Heart left ventricle (tissue), 16 donors: ENCODE results near the gene TARBP1. TPM values are rescaled to one million over a fixed set of nuclear protein-coding genes. Genes with fewer than 3 reads are reported as not detected.

Source experiments
- ATAC-seq, 4 donors: fragments of 200-7000 bp; cut with Tn5 transposase; one replicate each; pipeline ENCODE4 v1.9.1; 2020 to 2022; ENCODE audit warnings: moderate library complexity in 4 of 4, mild to moderate bottlenecking in 3 of 4, moderate number of reproducible peaks in 1 of 4
- DNase-seq, 5 donors: peaks; one replicate each; pipeline ENCODE4 v3.0.0-alpha.2; 2020
- H3K27ac ChIP-seq, 12 donors: fragments of 200-600 bp; sonication (generic) in 4 of 12; one replicate each; pipeline versions ENCODE4 v1.5.0 to v1.8.0; 2016 to 2022; ENCODE audit warnings: mild to moderate bottlenecking in 2 of 12
- H3K27me3 ChIP-seq, 9 donors: fragments of 200-600 bp; sonication (generic) in 2 of 9; one replicate each; pipeline versions ENCODE4 v1.5.1 to v1.8.0; 2016 to 2022; ENCODE audit warnings: mild to moderate bottlenecking in 3 of 9
- H3K36me3 ChIP-seq, 9 donors: fragments of 200-600 bp; sonication (generic) in 2 of 9; one replicate each; pipeline versions ENCODE4 v1.5.0 to v1.8.0; 2018 to 2022; ENCODE audit warnings: mild to moderate bottlenecking in 2 of 9
- H3K4me1 ChIP-seq, 12 donors: fragments of 200-600 bp; sonication (generic) in 4 of 12; one replicate each; pipeline versions ENCODE4 v1.5.0 to v1.8.0; 2016 to 2022; ENCODE audit warnings: mild to moderate bottlenecking in 3 of 12
- H3K4me3 ChIP-seq, 12 donors: fragments of 200-600 bp; sonication (generic) in 4 of 12; one replicate each; pipeline versions ENCODE4 v1.5.0 to v1.8.0; 2017 to 2022; ENCODE audit warnings: mild to moderate bottlenecking in 9 of 12, moderate library complexity in 4 of 12
- H3K9me3 ChIP-seq, 12 donors: fragments of 200-600 bp; sonication (generic) in 4 of 12; one replicate each; pipeline versions ENCODE4 v1.5.0 to v1.8.0; 2016 to 2022; ENCODE audit warnings: mild to moderate bottlenecking in 1 of 12
- CTCF ChIP-seq, 12 donors: fragments of 200-600 bp; sonication (generic) in 4 of 12; IDR thresholded peaks; one replicate each; pipeline versions ENCODE4 v1.5.0 to v1.8.0; 2018 to 2022; ENCODE audit warnings: antibody characterized with exemption in 12 of 12, mild to moderate bottlenecking in 5 of 12
- POLR2A ChIP-seq, 2 donors: fragments of 450-650 bp; IDR thresholded peaks; one replicate each; pipeline ENCODE4 v1.6.1; 2017; ENCODE audit warnings: antibody characterized with exemption in 2 of 2, mild to moderate bottlenecking in 2 of 2, moderate library complexity in 2 of 2
- WGBS, 4 donors: extraction: QIAGEN DNeasy Blood & Tissue Kit in 2 of 4; methylation state at CpG; one replicate each; pipeline versions ENCODE4 v1.1.5 to v1.1.7; 2013 to 2018; 5-methylcytosine and 5-hydroxymethylcytosine counted together
- intact Hi-C, 10 donors: fragments of 100-400 bp; cut with DNase I; formaldehyde crosslinking; loops; one replicate each; pipeline versions ENCODE4 v1.11.1 to v1.14.2; 2022
- polyA plus RNA-seq, 2 donors: library from polyadenylated mRNA; stranded (reverse); fragments of 200-250 nt; gene quantifications; one replicate each; pipeline ENCODE4 v1.2.3, GENCODE V29; 2013
- total RNA-seq, 9 donors: library from RNA; depleted of rRNA in 2 of 9; stranded (reverse); fragments of >200 nt in 2 of 9; fragmentation: NEBNext Ultra II Directional in 3 of 9; extraction: Animal tissue kit (Norgen Biotek cat#: 25700) in 3 of 9; gene quantifications; one replicate each; pipeline versions ENCODE4 v1.1.0 to v1.2.4, GENCODE V29; 2016 to 2023
- donor health status: ischemic (EF 13 %, LVEDD 7.1; RV severe dilation, severe dysfunction).
- donor health status: healthy with polysubstance abuse.
- donor health status: DM: no; HTN: yes; CAD: no.
- donor health status: DM: no; HTN: no; CAD: no.
- donor health status: ischemic (EF 25% LVEDD 6.9; RV normal size, moderate dysfunction).
- donor health status: ischemic (EF 25% LVEDD 5.7; RV mildly dilated, moderate dysfunction).
- donor health status: healthy.
- donor health status: DM: yes; HTN: yes; CAD: no.
- donor health status: ischemic (EF 35%, LVEDD 5.7; RV mildly dilated, moderate dysfunction).
- donor health status: nonischemic (EF 11% LVEDD 7.7; RV severe dilation, severe dysfunction).
- donor health status: DM: yes; HTN: yes; CAD: no.
- donor health status: PGD.
- donor health status: ischemic (EF 29% LVEDD 5.4; RV normal size, mild dysfunction).
- donor health status: nonischemic (EF 23%, LVEDD 6.1; RV moderate dilation, normal function).

TARBP1 gene
- total and polyA plus RNA-seq, 11 donors = 4.8 to 18.2 (median 9.9) TPM

GRCh38 chr1:234345237-234345636, 133.7 kb downstream of the TARBP1 start:
- DNase-seq = no peak
- no peaks in the 10 kb centered on the region for H3K4me1 ChIP-seq
- 88 to 100% (median 98%) methylated on average over 1 of the region's 1 CpG for WGBS, 4 donors

GRCh38 chr1:234342774-234343173, 136.2 kb downstream of the TARBP1 start:
- H3K9me3 ChIP-seq = peaks cover 0 to 36% (median 7%) of the 10 kb centered on the region in 12 donors
- 73 to 89% (median 80%) methylated on average over 5 of the region's 5 CpGs for WGBS, 4 donors
- TF ChIP-seq POLR2A (IDR thresholded peaks at IDR 0.05) (no peak), CTCF (IDR thresholded peaks at IDR 0.05) (no peak)
- no peaks in the 10 kb centered on the region for H3K4me1 ChIP-seq
- no peak overlapping the region for H3K27ac ChIP-seq
- intact Hi-C loops = no loop called here
- no peak for ATAC-seq
- H3K4me3 ChIP-seq = no peak overlapping the region
- no peaks in the 10 kb centered on the region for H3K27me3 ChIP-seq
- DNase-seq = no peak
- H3K36me3 ChIP-seq = no peaks in the 10 kb centered on the region

More at GRCh38 chr1:234345237-234345636, 133.7 kb downstream of the TARBP1 start:
- H3K9me3 ChIP-seq = peaks cover 0 to 13% (median 0%) of the 10 kb centered on the region in 12 donors
- peaks cover 0 to 18% (median 0%) of the 10 kb centered on the region in 9 donors for H3K27me3 ChIP-seq
- no peak for ATAC-seq
- H3K27ac ChIP-seq = no peak overlapping the region
- H3K36me3 ChIP-seq = no peaks in the 10 kb centered on the region
- intact Hi-C loops = no loop called here
- TF ChIP-seq POLR2A (IDR thresholded peaks at IDR 0.05) (no peak), CTCF (IDR thresholded peaks at IDR 0.05) (no peak)
- H3K4me3 ChIP-seq = no peak overlapping the region

Other genes with a start within 250 kb of the TARBP1 start
- gene COA6, start 105.7 kb downstream of the TARBP1 start, total RNA-seq = 10 to 100 TPM; 25.5 to 47.2 (median 33.0) TPM
- gene COA6, start 105.7 kb downstream of the TARBP1 start, polyA plus RNA-seq = 100 to 1,000 TPM; 106 to 133 TPM
- 100 to 1,000 TPM in 4 of 9 donors, 10 to 100 TPM in 5; 76.7 to 126 (median 81.3) TPM for gene IRF2BP2, start 131.0 kb upstream of the TARBP1 start, total RNA-seq
- 10 to 100 TPM; 36.1 to 77.4 TPM for gene IRF2BP2, start 131.0 kb upstream of the TARBP1 start, polyA plus RNA-seq